DMS153 treated with DMSO at 0.1 percent for 48 hours (cell line): ENCODE results near the gene ARID1A.

ENCODE experiments used
- DNase-seq: peaks from one replicate; lab custom pipeline; 2025; ENCODE audit not compliant: unreplicated experiment; lab: John Stamatoyannopoulos, UW

Gene ARID1A

DNA sequence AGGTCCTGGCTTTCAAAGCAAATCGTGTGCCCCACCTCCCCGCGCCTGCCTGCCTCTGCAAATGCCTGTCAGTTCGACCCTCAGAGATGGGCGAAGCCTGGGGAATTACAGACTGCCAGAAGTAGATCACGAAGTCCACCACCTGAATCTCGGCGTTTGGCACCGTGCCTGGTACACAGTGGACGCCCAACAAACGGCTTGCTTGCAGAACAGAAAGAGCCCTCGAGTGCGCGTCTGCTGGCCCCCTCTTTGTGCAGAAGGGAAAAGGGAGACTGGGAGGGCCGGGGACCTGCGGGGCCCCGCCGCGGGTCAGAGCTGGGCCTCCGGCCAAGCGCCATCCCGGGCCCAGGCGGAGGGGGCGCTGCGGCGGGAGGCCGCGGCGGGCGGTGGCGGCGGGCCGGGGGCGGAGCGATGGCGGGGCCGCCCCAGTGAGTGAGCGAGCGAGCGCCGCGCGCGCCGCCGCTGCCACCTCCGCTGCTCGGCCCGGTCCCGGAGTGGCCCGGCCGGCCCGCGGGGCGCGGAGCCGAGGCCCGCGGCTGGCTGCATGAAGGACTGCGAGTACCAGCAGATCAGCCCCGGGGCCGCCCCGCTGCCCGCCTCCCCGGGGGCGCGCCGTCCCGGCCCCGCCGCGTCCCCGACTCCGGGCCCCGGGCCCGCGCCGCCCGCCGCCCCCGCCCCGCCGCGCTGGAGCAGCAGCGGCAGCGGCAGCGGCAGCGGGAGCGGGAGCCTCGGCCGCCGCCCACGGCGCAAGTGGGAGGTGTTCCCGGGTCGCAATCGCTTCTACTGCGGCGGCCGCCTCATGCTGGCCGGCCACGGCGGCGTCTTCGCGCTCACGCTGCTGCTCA, 130.7 kb downstream of the ARID1A start, which contains the start of gene ZDHHC18:
TSS of gene ZDHHC18 (plus strand) at position 428 of the 845 bp plus-strand sequence. CDS start at position 545, 117 bp downstream.
- DNase-seq: peak; percentile 33

DNA sequence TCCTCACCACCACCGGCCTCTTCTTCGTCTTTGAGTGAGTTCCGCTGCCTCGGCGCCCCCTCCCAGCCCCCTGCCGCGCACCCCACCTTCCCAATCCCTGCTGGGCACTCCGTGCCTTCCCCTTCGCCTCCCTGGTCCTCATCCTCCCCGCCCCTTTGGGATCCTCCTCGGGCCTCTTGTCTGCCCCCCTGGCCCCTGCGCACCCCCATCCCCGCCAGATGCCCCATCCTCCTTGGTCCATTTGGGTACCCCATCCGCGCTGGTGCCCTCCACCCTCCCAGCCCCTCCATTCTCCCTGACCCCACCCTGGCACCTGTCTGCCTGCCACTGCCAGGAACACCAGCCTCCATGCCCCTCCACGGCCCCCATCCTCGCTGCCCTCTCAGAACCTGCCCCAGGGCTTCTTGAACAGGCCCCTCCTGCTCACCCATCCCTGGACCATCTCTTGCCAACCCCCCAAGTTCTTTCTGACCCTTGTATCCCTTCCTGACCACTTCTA, 131.3 kb downstream of the ARID1A start:
- no peak for DNase-seq

DNA sequence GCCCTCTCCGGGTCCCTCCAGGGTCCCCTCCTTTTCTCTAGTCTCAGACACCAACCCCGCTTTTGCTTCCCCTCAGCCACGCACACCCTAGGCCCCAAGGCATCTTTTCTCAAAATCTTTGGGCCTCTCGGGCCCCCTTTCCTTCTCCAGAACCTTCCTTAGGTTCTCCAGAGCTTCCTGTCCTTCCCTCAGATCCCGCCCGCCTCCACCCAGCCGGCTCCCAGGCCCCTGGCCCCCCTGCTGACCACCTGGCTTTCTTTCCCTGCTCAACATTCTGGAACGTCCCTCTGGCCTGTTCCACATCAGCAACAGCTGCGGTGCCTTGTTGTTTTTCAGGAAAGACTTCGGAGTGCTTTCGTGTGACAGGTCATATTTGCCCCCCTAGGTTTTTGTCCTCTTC, 131.8 kb downstream of the ARID1A start:
- DNase-seq: no peak

- no peak for DNase-seq
These were observed 132.7 kb downstream of the ARID1A start for GRCh38 chr1:26828411-26828991.

- no peak for DNase-seq
These were observed 133.5 kb downstream of the ARID1A start for GRCh38 chr1:26829184-26829911.

DNA sequence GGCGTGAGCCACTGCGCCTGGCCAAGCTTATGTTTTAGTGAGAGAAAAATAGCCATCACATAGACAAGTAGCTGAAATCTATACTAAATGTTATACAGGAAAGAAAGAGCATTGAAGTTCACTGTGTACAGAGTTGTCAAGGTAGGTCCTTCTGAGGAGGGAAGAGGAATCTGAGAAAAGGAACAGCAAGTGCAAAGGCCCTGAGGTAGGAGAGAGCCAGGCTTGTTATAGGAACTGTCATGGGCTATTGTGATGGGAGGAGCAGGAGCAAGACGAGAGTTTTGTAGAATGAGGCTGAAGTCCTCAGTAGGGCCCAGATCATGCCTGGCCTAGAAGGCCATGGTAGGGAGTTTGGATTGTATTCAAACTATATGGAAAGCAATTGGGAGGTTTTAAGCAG, 135.2 kb downstream of the ARID1A start:
- DNase-seq: no peak
